Loucy (cell line): Measurements from ENCODE around the gene MPO.

Experiments used
- H2AFZ ChIP-seq: fragments of 200-600 bp; sonication (generic); 2 replicates; pipeline ENCODE4 v1.6.0; 2016; ENCODE audit warnings: antibody characterized with exemption, mild to moderate bottlenecking, low read length, moderate library complexity
- H3F3A ChIP-seq: fragments of 200-600 bp; 2 replicates; pipeline ENCODE4 v1.6.0; 2016; ENCODE audit warnings: antibody characterized with exemption, low read depth, mild to moderate bottlenecking
- H3K27me3 ChIP-seq: fragments of 200-600 bp; sonication (generic); 2 replicates; pipeline ENCODE4 v1.6.1; 2014; ENCODE audit warnings: low read length, mild to moderate bottlenecking; ENCODE audit not compliant: insufficient read depth, poor library complexity, severe bottlenecking
- H3K36me3 ChIP-seq: fragments of 200-600 bp; sonication (generic); 2 replicates; pipeline ENCODE4 v1.6.1; 2016; ENCODE audit warnings: low read length; ENCODE audit not compliant: insufficient read depth
- H3K4me1 ChIP-seq: fragments of 200-600 bp; sonication (generic); 2 replicates; pipeline ENCODE4 v1.5.1; 2014; ENCODE audit warnings: low read length, mild to moderate bottlenecking; ENCODE audit not compliant: insufficient read depth, poor library complexity, severe bottlenecking
- H3K4me2 ChIP-seq: fragments of 200-600 bp; sonication (generic); 2 replicates; pipeline ENCODE4 v1.6.0; 2014; ENCODE audit warnings: antibody characterized with exemption, low read length, low read depth, mild to moderate bottlenecking; ENCODE audit not compliant: poor library complexity, severe bottlenecking
- H3K4me3 ChIP-seq: fragments of 200-600 bp; sonication (generic); 2 replicates; pipeline ENCODE4 v1.5.1; 2014; ENCODE audit warnings: low read length, mild to moderate bottlenecking, mixed read lengths; ENCODE audit not compliant: poor library complexity, severe bottlenecking
- H3K79me2 ChIP-seq: fragments of 200-600 bp; sonication (generic); 2 replicates; pipeline ENCODE4 v1.6.1; 2014; ENCODE audit warnings: low read length; ENCODE audit not compliant: insufficient read depth
- H3K9ac ChIP-seq: fragments of 200-600 bp; sonication (generic); 2 replicates; pipeline ENCODE4 v1.6.0; 2014; ENCODE audit warnings: mild to moderate bottlenecking, low read depth, low read length, moderate library complexity; ENCODE audit not compliant: poor library complexity, severe bottlenecking
- H3K9me2 ChIP-seq: fragments of 200-600 bp; sonication (generic); replicated peaks from 2 replicates; pipeline ENCODE4 v1.6.1; 2016; ENCODE audit warnings: low read depth, low read length, mixed read lengths
- H3K9me3 ChIP-seq: fragments of 200-600 bp; sonication (generic); 2 replicates; pipeline ENCODE4 v1.6.1; 2014; ENCODE audit warnings: mild to moderate bottlenecking, antibody characterized with exemption, low read length, low read depth; ENCODE audit not compliant: insufficient read depth
- H4K20me1 ChIP-seq: fragments of 200-600 bp; sonication (generic); 2 replicates; pipeline ENCODE4 v1.6.0; 2014; ENCODE audit warnings: antibody characterized with exemption, low read length, mild to moderate bottlenecking; ENCODE audit not compliant: insufficient read depth, poor library complexity, severe bottlenecking
- EZH2phosphoT487 ChIP-seq: fragments of 200-600 bp; IDR thresholded peaks from 2 replicates; pipeline ENCODE4 v1.6.1; 2018; ENCODE audit warnings: antibody characterized with exemption, mild to moderate bottlenecking, moderate library complexity, borderline replicate concordance
- TF ChIP-seq, protein P1 (sequence below): fragments of 200-600 bp; sonication (generic); conservative IDR thresholded peaks from 2 replicates; pipeline ENCODE4 v1.5.1; 2014; ENCODE audit warnings: mild to moderate bottlenecking, antibody characterized with exemption, low read length

Gene MPO

DNA sequence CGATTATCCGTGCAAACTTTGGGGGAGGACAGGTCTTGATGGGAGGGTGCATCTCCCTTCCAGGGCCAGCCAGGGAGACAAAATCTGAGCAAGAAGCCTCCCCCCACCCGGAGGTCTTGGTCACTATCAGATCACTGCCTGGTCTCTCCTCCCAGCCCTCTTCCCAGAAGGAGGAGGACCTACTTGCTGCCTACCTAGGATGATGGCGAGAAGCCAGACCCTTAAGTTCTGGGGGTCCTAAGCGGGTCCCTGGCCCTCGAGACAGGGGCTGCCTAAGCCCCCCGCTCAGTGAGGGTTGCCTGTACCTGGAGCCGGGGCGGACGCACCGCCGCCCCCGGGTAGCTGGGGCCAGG is 43.3 kb upstream of the MPO start:
- TF ChIP-seq, protein P1, sequence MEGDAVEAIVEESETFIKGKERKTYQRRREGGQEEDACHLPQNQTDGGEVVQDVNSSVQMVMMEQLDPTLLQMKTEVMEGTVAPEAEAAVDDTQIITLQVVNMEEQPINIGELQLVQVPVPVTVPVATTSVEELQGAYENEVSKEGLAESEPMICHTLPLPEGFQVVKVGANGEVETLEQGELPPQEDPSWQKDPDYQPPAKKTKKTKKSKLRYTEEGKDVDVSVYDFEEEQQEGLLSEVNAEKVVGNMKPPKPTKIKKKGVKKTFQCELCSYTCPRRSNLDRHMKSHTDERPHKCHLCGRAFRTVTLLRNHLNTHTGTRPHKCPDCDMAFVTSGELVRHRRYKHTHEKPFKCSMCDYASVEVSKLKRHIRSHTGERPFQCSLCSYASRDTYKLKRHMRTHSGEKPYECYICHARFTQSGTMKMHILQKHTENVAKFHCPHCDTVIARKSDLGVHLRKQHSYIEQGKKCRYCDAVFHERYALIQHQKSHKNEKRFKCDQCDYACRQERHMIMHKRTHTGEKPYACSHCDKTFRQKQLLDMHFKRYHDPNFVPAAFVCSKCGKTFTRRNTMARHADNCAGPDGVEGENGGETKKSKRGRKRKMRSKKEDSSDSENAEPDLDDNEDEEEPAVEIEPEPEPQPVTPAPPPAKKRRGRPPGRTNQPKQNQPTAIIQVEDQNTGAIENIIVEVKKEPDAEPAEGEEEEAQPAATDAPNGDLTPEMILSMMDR, result no peak
- no peak for TF ChIP-seq EZH2phosphoT487
- Histone ChIP-seq H3F3A (0 out of 2 replicates have a peak, but pooled peaks cover 2% of the 10 kb centered on the region), H3K9ac (no peak overlapping the region), H3K4me1 (peaks cover 16% of the 10 kb centered on the region), H3K36me3 (peaks cover 49% of the 10 kb centered on the region; the same call in 1 of the 2 replicates), H3K4me3 (no peak overlapping the region), H3K9me3 (no peaks in the 10 kb centered on the region), H3K79me2 (peaks cover 61% of the 10 kb centered on the region), H2AFZ (no peak overlapping the region), H3K4me2 (no peak overlapping the region), H3K27me3 (no peaks in the 10 kb centered on the region), H3K9me2 (no peaks in the 10 kb centered on the region), H4K20me1 (peaks cover 69% of the 10 kb centered on the region)

DNA sequence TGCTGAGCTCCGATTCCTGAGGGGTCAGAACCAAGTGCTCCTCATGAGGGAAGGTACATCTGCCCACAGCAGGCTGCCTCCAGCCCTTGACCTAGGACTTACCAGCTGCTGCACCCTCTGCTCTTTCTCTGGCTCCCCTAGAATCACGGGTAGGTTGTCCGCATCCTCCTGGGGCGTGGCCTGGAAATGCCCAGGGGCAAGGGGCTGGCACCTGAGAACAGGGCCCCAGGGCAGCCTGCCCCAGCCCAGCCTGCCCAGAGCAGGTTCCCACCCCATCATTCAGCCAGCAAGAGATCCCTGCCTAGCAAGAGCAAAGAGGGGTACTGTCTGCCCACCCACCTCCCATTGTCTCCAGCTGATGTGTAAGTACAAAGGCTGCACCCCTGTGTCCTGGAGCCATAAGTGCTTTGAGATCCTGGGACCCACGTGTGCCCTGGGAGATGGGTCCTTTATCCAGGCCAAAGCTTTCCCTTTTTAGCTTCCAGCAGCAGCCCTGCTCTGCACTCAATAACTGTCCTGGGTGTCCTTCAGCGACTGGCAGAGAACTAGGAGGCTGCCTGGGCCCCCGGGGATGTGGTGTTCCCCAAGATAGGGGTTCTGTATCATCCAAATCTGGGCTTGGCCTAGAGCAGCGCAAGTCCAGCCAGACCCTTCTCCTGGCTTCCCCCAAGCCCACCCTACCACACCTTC is 42.8 kb upstream of the MPO start:
- H3K36me3 ChIP-seq, result peaks cover 51% of the 10 kb centered on the region; the same call in 1 of the 2 replicates
- peaks cover 65% of the 10 kb centered on the region for H4K20me1 ChIP-seq
- H3K4me1 ChIP-seq, result peaks cover 18% of the 10 kb centered on the region
- no peak for TF ChIP-seq EZH2phosphoT487
- TF ChIP-seq, protein P1, result no peak
- H3K9me2 ChIP-seq, result no peaks in the 10 kb centered on the region
- H2AFZ ChIP-seq, result no peak overlapping the region
- no peak overlapping the region for H3K4me3 ChIP-seq
- no peak overlapping the region for H3K9ac ChIP-seq
- H3F3A ChIP-seq, result no peaks in the 10 kb centered on the region
- no peaks in the 10 kb centered on the region for H3K27me3 ChIP-seq
- H3K9me3 ChIP-seq, result no peaks in the 10 kb centered on the region
- no peak overlapping the region for H3K4me2 ChIP-seq
- peaks cover 60% of the 10 kb centered on the region for H3K79me2 ChIP-seq

DNA sequence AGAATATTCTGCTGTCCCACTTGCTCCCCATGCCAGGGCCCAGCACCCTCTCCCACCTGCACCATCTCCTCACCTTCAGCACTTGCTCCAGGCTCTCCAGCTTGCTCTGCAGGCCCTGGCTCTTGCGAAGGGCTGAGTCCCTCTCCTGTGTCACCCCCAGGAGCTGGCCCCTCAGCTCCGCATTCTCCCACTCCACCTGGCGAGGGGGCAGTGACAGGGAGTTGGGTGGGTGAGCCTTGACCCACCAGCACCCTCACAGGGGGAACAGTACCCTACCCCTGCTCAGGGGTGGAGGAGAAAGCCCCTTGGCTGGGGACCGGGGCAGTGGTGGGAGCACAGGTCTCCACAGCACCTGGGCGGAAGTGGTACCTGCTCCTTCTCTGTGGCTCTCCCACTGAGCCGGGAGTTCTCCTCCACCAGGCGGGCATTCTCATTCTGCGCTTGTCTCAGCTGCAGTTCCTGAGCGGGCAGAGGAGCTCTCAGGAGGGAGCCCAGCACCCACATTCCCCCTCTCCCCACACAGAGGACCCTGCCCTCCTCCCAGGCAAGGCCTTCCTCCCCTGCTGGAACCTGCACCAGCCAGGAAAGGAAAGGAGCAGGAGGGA is 41.9 kb upstream of the MPO start:
- Histone ChIP-seq H3K9me3 (no peaks in the 10 kb centered on the region), H3K36me3 (peaks cover 43% of the 10 kb centered on the region; the same call in 1 of the 2 replicates), H3K4me2 (no peak overlapping the region), H3K9me2 (no peaks in the 10 kb centered on the region), H3K4me1 (peaks cover 21% of the 10 kb centered on the region), H3K4me3 (no peak overlapping the region), H3K27me3 (no peaks in the 10 kb centered on the region), H4K20me1 (peaks cover 64% of the 10 kb centered on the region), H2AFZ (no peak overlapping the region), H3K79me2 (peaks cover 56% of the 10 kb centered on the region), H3F3A (no peaks in the 10 kb centered on the region), H3K9ac (no peak overlapping the region)
- TF ChIP-seq EZH2phosphoT487, result no peak
- TF ChIP-seq, protein P1, result no peak
